H1 (cell line): ENCODE results near the gene HLX. TPM values are rescaled to one million over a fixed set of nuclear protein-coding genes. Genes with fewer than 3 reads are reported as not detected.

Experiments used
- CTCF ChIA-PET: fragments of 300-600 bp; sonication (Branson Sonifier 250); formaldehyde crosslinking; loops from one replicate; lab custom pipeline; 2021; ENCODE audit not compliant: partially characterized antibody; lab: Charles Lee
- POLR2A ChIA-PET: fragments of 300-600 bp; sonication (Branson Sonifier 250); formaldehyde crosslinking; loops from one replicate; lab custom pipeline; 2021; ENCODE audit warnings: inconsistent platforms; ENCODE audit not compliant: partially characterized antibody; lab: Charles Lee
- DNase-seq, 2 experiments: peaks; one replicate each; pipeline versions ENCODE4 v3.0.0 to v3.0.0-alpha.2; 2010 to 2022; ENCODE audit warnings: low spot score in 2 of 2, low read depth in 1 of 2, mixed read lengths in 1 of 2
- FAIRE-seq: peaks from 2 replicates; lab custom pipeline; 2011; peaks lifted over from hg19 to GRCh38; lab: Jason Lieb, UNC
- H2AFZ ChIP-seq: 2 replicates; pipeline ENCODE4 v1.8.1; 2012; ENCODE audit warnings: low read length, inconsistent platforms
- H2AK5ac ChIP-seq: 2 replicates; pipeline ENCODE4 v1.6.1; 2013; ENCODE audit warnings: low read depth, low read length
- H2BK120ac ChIP-seq: replicated peaks from 2 replicates; pipeline ENCODE3; 2013; ENCODE audit warnings: low read depth, low read length, inconsistent platforms
- H2BK12ac ChIP-seq: 2 replicates; pipeline ENCODE4 v1.6.1; 2013; ENCODE audit warnings: low read depth, low read length
- H2BK15ac ChIP-seq: 2 replicates; pipeline ENCODE4 v1.6.1; 2013; ENCODE audit warnings: low read length
- H2BK20ac ChIP-seq: 2 replicates; pipeline ENCODE4 v1.6.1; 2013; ENCODE audit warnings: low read length
- H2BK5ac ChIP-seq: 2 replicates; pipeline ENCODE4 v1.6.1; 2013; ENCODE audit warnings: low read depth, low read length
- H3K14ac ChIP-seq: 2 replicates; pipeline ENCODE4 v1.6.1; 2013; ENCODE audit warnings: inconsistent platforms; ENCODE audit not compliant: insufficient read length
- H3K18ac ChIP-seq: 2 replicates; pipeline ENCODE4 v1.6.1; 2013; ENCODE audit warnings: low read length; ENCODE audit errors: extremely low read depth
- H3K23ac ChIP-seq: 2 replicates; pipeline ENCODE4 v1.6.1; 2013; ENCODE audit warnings: inconsistent platforms; ENCODE audit not compliant: insufficient read length
- H3K23me2 ChIP-seq: 2 replicates; pipeline ENCODE4 v1.6.1; 2013; ENCODE audit warnings: low read depth, low read length
- H3K27ac ChIP-seq: 2 replicates; pipeline ENCODE4 v1.6.1; 2011; ENCODE audit warnings: low read depth, low read length, inconsistent platforms
- H3K27me3 ChIP-seq, 4 experiments: replicated peaks in 1 of 4; 1 replicate in 1 of 4; 2 replicates in 3 of 4; pipeline versions ENCODE4 v1.6.1 to v1.8.1; 2011 to 2013; ENCODE audit warnings: low read length in 3 of 4, mild to moderate bottlenecking in 3 of 4, inconsistent platforms in 2 of 4, mixed read lengths in 2 of 4, moderate library complexity in 1 of 4; ENCODE audit not compliant: control insufficient read depth in 3 of 4, insufficient read depth in 3 of 4; ENCODE audit errors: extremely low read depth in 1 of 4
- H3K36me3 ChIP-seq, 4 experiments: 2 replicates each; pipeline versions ENCODE4 v1.6.1 to v1.8.1; 2011 to 2013; ENCODE audit warnings: mild to moderate bottlenecking in 4 of 4, low read length in 3 of 4, moderate library complexity in 2 of 4, control low read depth in 1 of 4, inconsistent platforms in 1 of 4; ENCODE audit not compliant: insufficient read depth in 4 of 4, control insufficient read depth in 2 of 4
- H3K4ac ChIP-seq: replicated peaks from 2 replicates; pipeline ENCODE3; 2013; ENCODE audit warnings: low read length, low read depth, mixed read lengths, inconsistent platforms; ENCODE audit not compliant: insufficient read length
- H3K4me1 ChIP-seq, 4 experiments: replicated peaks in 1 of 4; 1 replicate in 1 of 4; 2 replicates in 3 of 4; pipeline versions ENCODE4 v1.6.1 to v1.8.1; 2011 to 2013; ENCODE audit warnings: low read length in 3 of 4, inconsistent platforms in 2 of 4, mixed read lengths in 1 of 4; ENCODE audit not compliant: insufficient read depth in 4 of 4, control insufficient read depth in 3 of 4
- H3K4me2 ChIP-seq, 2 experiments: 2 replicates each; pipeline versions ENCODE4 v1.6.1 to v1.8.1; 2011 to 2013; ENCODE audit warnings: low read depth in 2 of 2, low read length in 2 of 2, control low read depth in 1 of 2, inconsistent platforms in 1 of 2, mild to moderate bottlenecking in 1 of 2; ENCODE audit not compliant: insufficient read depth in 1 of 2
- H3K4me3 ChIP-seq, 4 experiments: fragments of 200-600, 300-600 bp in 1 of 4; sonication (generic), shearing (Covaris generic), sonication (Bioruptor Twin) in 1 of 4; 2 replicates each; pipeline versions ENCODE4 v1.5.1 to v1.8.1; 2011 to 2016; ENCODE audit warnings: low read length in 4 of 4, low read depth in 3 of 4, control low read depth in 2 of 4, inconsistent platforms in 2 of 4, mild to moderate bottlenecking in 2 of 4, mixed read lengths in 1 of 4, moderate library complexity in 1 of 4; ENCODE audit not compliant: insufficient read depth in 2 of 4; ENCODE audit errors: extremely low read depth in 1 of 4
- H3K56ac ChIP-seq: replicated peaks from 2 replicates; pipeline ENCODE3; 2013; ENCODE audit warnings: low read depth, mild to moderate bottlenecking, mixed read lengths, low read length, inconsistent platforms; ENCODE audit not compliant: insufficient read length
- H3K79me1 ChIP-seq: 2 replicates; pipeline ENCODE4 v1.6.1; 2013; ENCODE audit warnings: low read depth, low read length, control low read depth
- H3K79me2 ChIP-seq, 2 experiments: 2 replicates each; pipeline versions ENCODE4 v1.6.1 to v1.8.1; 2012 to 2013; ENCODE audit warnings: low read length in 2 of 2, mild to moderate bottlenecking in 2 of 2, inconsistent platforms in 1 of 2; ENCODE audit not compliant: insufficient read depth in 2 of 2, control insufficient read depth in 1 of 2
- H3K9ac ChIP-seq, 4 experiments: replicated peaks in 1 of 4; 1 replicate in 1 of 4; 2 replicates in 3 of 4; pipeline versions ENCODE4 v1.6.1 to v1.8.1; 2011 to 2013; ENCODE audit warnings: low read depth in 3 of 4, low read length in 3 of 4, control low read depth in 2 of 4, mild to moderate bottlenecking in 2 of 4, moderate library complexity in 2 of 4, inconsistent platforms in 1 of 4; ENCODE audit errors: extremely low read depth in 1 of 4
- H3K9me3 ChIP-seq, 2 experiments: 2 replicates each; pipeline versions ENCODE4 v1.6.1 to v1.8.1; 2012 to 2013; ENCODE audit warnings: mild to moderate bottlenecking in 2 of 2, moderate library complexity in 2 of 2, control low read depth in 1 of 2, inconsistent platforms in 1 of 2, low read depth in 1 of 2, low read length in 1 of 2, mixed read lengths in 1 of 2; ENCODE audit not compliant: insufficient read depth in 2 of 2
- H4K20me1 ChIP-seq, 2 experiments: replicated peaks in 1 of 2; 2 replicates each; pipeline versions ENCODE3 to v1.8.1; 2011 to 2013; ENCODE audit warnings: inconsistent platforms in 2 of 2, low read length in 2 of 2, mild to moderate bottlenecking in 1 of 2; ENCODE audit not compliant: insufficient read depth in 2 of 2, control insufficient read depth in 1 of 2
- H4K5ac ChIP-seq: 2 replicates; pipeline ENCODE4 v1.6.1; 2013; ENCODE audit warnings: low read length, low read depth, mixed read lengths, inconsistent platforms; ENCODE audit not compliant: insufficient read length
- H4K8ac ChIP-seq: 2 replicates; pipeline ENCODE4 v1.8.0; 2013; ENCODE audit warnings: mild to moderate bottlenecking, moderate library complexity, low read length, inconsistent platforms; ENCODE audit not compliant: insufficient read depth; ENCODE audit errors: extremely low read depth
- H4K91ac ChIP-seq: replicated peaks from 2 replicates; pipeline ENCODE3; 2013; ENCODE audit warnings: low read length, mixed read lengths, inconsistent platforms; ENCODE audit not compliant: insufficient read length
- RFX5 ChIP-seq: IDR thresholded peaks from 2 replicates; pipeline ENCODE4 v1.6.1; 2011; ENCODE audit warnings: low read depth, low read length, improper control_type of control experiment, borderline replicate concordance
- SUZ12 ChIP-seq: fragments of 200-600 bp; sonication (generic); IDR thresholded peaks from 2 replicates; pipeline ENCODE4 v1.6.1; 2012; ENCODE audit warnings: mild to moderate bottlenecking, inconsistent platforms, low read length, moderate library complexity, mixed read lengths
- WGBS, 2 experiments: shearing (Covaris generic) in 1 of 2; methylation state at CpG; one replicate each; pipeline versions ENCODE4 v1.1.6 to v1.1.7; 2013 to 2015; ENCODE audit warnings: low lambda C conversion rate in 2 of 2, mixed read lengths in 2 of 2, inconsistent platforms in 1 of 2, low coverage in 1 of 2, missing lambda C conversion rate in 1 of 2; ENCODE audit not compliant: insufficient replicate concordance in 2 of 2, insufficient coverage in 1 of 2, insufficient read length in 1 of 2; ENCODE audit errors: extremely low coverage in 1 of 2, missing lambda C conversion rate in 1 of 2; 5-methylcytosine and 5-hydroxymethylcytosine counted together
- polyA plus RNA-seq, 7 experiments: library from polyadenylated mRNA; depleted of rRNA in 3 of 7; stranded (reverse) in 5 of 7; unstranded in 2 of 7; fragments of >200 nt in 5 of 7; fragments of 200-250 nt in 2 of 7; gene quantifications; 1 replicate in 5 of 7; 2 replicates in 1 of 7; 4 replicates in 1 of 7; pipeline versions ENCODE4 v1.2.1 to v1.2.3, GENCODE V29; 2011 to 2013; ENCODE audit warnings: missing spikeins in 2 of 7, mixed read lengths in 2 of 7
- total RNA-seq: library from RNA; stranded (reverse); fragmentation: NEBNext Ultra II Directional; extraction: Animal tissue kit (Norgen Biotek cat#: 25700); gene quantifications from 2 replicates; pipeline ENCODE4 v1.2.1, GENCODE V29; 2021

HLX gene
- total and polyA plus RNA-seq, 2 of the 8 experiments (the other 6 are each of a cell fraction or from before 2014, with no cell fraction given): 0.11 to 0.30 TPM

DNA sequence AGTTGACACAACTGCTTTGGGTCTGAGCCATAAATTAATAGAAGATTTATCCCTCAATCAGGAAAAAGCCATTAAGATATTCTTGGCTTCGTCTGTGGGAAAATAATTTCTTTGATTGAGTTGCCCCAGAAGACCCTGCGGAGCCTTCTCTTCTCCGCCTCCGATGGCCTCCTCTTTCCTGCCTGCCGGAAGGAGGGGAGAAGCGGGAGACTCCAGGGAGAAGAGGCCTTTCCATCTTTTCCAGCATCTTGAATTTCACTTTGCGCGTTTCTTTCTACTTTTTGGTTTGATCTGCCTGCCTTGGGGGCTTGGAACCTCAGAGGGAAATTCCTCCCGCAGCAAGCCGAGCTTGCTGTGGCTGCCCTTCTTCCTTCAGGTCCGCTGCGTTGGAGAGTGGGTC lies 16.8 kb downstream of the HLX start:
- POLR2A ChIA-PET: interaction anchor here (2.3 kb wide), 1 partner anchor 19 kb away, joined by 8 read pairs; no protein-coding TSS in a partner anchor
- CTCF ChIA-PET: interaction anchor here (0.6 to 3.1 kb wide), 5 partner anchors 13 to 310 kb away, joined by 3 to 15 read pairs (median 4); no protein-coding TSS in a partner anchor
- H4K91ac ChIP-seq: no peak overlapping the region

More for the DNA sequence above, 16.8 kb downstream of the HLX start:
- Histone ChIP-seq H3K56ac (no peak overlapping the region), H4K8ac (no peak overlapping the region), H3K23me2 (no peaks in the 10 kb centered on the region; the same call in none of the 2 replicates), H4K20me1 (peaks cover 11 to 30% of the 10 kb centered on the region in 2 experiments), H3K79me2 (no peaks in the 10 kb centered on the region), H3K27me3 (peaks cover 56 to 65% (median 62%) of the 10 kb centered on the region in 4 experiments), H2BK15ac (no peak overlapping the region), H2AFZ (no peak overlapping the region), H3K9ac (no peak overlapping the region), H3K23ac (no peak overlapping the region), H3K4me3 (peak overlapping the region in 1 of 4 experiments; percentile 33; a peak in 2 of 8 replicates), H2AK5ac (no peak overlapping the region), H3K4me1 (peaks cover 10 to 33% (median 20%) of the 10 kb centered on the region in 4 experiments), H3K36me3 (no peaks in the 10 kb centered on the region), H2BK120ac (no peak overlapping the region), H3K4me2 (peak overlapping the region; percentile 49 to 97), H3K9me3 (no peaks in the 10 kb centered on the region), H3K18ac (no peak overlapping the region; the same call in 1 of the 2 replicates), H2BK12ac (no peak overlapping the region), H3K14ac (no peak overlapping the region), H3K4ac (no peak overlapping the region), H2BK20ac (no peak overlapping the region), H2BK5ac (no peak overlapping the region), H4K5ac (no peak overlapping the region), H3K27ac (no peak overlapping the region), H3K79me1 (no peaks in the 10 kb centered on the region; the same call in 1 of the 2 replicates)
- FAIRE-seq (no peak), DNase-seq (no peak)
- WGBS, 2 experiments: 19% methylated on average over 11 of the region's 12 CpGs; no CpG with 5 or more reads in 1 of the 2 experiments
- TF ChIP-seq RFX5 (no peak), SUZ12 (peak; percentile 19)
